GM18868 (cell line): Measurements from ENCODE around the gene FOXE3.
"Not testable (repeated sequence)": the region's sequence is repeated elsewhere in the genome, so short reads cannot be mapped to it uniquely, and the experiment has no call there.

Source experiments
- ATAC-seq: cut with Tn5 transposase; IDR thresholded peaks from one replicate; pipeline ENCODE4 v1.9.1; 2021; ENCODE audit warnings: mild to moderate bottlenecking, moderate library complexity; ENCODE audit not compliant: unreplicated experiment

FOXE3 gene

DNA sequence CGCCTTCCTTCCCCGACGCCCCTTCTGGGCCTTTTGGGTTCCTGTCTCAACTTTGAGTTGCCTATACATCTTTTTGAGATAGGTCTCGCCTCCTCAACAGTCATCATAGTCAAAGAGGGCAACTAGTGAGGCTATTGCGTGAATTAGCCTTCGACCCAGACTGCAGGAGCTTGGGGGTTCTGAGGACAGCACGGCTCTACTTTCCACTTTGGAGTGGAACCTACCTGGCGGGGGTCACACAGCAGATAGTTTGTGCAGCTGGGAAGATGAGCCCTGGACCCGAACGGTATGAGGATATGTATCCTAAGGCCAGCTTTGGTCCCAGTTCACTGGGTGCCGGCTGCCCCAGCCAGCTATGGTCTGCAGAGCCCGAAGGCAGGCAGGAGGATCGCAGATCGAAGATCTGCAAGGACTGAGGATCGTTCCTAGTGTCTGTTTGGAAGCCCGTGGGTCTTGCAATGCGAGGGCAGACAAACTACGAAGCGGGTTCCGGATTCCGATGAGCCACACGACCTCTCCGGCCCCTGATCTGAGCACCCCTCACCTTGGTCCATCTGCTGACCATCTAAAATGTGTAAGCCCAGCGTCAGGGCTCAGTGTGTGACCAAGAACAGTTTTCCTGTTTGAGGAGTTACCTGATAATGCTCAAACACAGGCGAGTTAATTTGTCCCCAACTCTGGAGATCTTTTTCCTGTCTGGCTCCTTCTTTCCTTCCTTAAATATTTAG is 29.9 kb downstream of the FOXE3 start:
- ATAC-seq = no peak

DNA sequence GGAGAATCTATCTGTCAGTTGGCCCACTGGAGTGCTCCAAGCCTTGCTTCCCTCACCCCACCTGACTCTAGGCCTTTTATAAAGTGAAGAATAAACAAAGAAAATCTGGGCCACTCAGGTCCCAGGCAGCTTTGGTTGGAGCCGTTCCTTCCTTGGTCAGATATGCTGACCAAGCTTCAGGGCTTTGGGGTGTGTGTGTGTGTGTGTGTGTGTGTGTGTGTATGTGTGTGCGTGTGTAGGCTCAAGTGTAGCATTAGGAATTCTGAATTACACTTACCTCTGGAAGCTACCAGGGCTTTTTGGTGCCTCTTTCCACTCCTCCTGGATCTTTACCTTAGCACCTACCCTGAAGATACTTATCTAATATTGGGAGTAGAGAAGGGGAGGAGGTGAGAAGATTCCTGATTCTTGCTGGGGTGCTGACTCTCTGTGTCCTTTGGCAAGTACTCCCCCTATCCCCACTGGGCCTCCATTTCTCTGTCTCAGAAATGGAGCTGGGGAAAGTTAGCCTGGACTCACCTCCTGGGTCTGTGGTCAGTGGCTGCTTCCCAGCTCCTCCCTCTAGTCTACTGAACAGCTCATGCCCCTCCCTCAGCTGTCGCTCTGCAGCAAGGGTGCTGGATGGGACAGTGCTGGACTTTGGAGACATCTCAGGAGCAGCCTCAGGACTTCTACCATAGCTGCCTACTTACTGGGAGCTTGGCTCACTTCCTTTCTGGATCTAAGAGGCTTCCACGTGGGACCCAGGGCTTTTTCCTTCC is 32.6 kb downstream of the FOXE3 start:
- ATAC-seq = no peak

DNA sequence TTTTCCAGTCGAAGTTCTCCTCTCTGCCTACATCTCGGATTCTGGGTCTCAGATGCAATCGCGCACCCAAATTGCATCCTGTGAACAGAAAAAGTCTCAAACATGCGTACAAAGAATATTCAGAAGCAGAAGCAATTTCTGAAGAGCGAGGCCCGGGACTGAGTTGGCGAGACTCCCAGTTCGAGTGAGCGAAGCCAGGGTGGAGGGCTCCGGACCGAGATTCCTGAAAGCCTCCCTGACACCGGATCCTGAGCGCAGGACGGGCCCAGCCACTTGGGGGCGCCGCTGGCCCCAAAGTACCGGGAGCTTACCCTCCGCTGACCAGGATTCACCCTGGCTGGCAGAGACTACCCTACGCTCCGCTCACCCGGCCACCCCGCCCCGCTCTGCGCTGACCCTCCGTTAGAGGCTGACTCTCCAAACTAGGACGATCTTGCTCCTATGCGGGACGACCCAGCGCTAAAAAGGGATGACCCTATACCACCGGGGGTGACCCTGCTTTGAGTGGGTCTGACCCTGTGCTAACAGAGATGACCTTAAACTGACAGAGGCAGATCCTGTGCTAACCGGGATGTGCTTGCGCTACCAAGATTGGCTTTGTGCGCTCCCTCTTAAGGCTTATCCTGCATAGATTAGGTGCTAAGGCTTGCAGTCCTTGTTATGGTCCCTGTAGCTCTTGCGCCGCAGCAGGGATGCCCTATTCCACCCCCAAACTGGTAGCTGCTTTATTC is 33.9 kb downstream of the FOXE3 start:
- no peak for ATAC-seq

DNA sequence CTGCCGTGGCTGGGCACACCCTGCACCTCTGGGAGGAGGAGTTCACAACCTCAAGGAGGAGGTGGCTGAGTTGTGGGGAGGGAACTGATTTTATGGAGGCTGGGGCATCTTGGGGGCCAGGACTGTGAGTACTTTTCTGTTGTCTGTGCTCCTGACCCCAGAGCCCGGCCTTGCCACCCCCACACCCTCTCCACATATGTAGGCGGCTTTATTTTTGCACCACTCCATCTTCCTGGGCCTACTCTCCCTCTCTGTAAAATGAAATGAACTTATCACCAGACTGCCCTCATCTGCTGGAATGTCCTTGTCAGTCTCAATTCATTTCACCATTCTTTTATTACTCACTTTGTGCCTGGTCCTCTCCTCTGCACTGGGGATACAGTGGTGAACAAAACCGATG is 34.5 kb downstream of the FOXE3 start:
- no peak for ATAC-seq

GRCh38 chr1:47452426-47452825 is 36.3 kb downstream of the FOXE3 start:
- ATAC-seq = no peak

- not testable (repeated sequence) for ATAC-seq
Observed at GRCh38 chr1:47453910-47454309, 37.8 kb downstream of the FOXE3 start.

DNA sequence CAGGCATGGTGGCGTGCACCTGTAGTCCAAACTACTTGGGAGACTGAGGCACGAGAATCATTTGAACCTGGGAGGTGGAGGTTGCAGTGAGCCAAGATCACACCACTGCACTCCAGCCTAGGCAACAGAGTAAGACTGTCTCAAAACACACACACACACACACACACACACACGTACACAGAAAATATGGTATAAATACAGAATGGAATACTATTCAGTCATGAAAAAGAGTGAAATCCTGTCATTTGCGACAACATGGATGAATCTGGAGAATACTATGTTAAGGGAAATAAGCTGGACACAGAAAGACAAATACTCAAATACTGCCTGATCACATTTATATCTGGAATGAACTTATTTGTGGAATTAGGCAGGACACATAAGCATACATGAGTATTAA is 40.2 kb downstream of the FOXE3 start:
- ATAC-seq = no peak

DNA sequence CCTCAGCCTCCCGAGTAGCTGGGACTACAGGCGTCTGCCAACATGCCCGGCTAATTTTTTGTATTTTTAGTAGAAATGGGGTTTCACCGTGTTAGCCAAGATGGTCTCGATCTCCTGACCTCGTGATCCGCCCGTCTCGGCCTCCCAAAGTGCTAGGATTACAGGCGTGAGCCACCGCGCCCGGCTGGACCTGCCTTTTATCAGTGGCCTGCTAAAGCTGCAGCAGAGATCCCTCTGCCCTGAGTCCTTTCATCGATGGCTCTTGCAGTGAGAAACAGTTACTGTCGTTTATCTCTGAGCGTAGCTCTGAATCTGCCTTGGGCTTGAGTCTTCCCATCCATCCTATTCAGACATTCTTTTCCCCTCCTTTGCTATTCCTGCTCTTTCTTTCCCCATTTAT is 41.5 kb downstream of the FOXE3 start:
- ATAC-seq = not testable (repeated sequence)

DNA sequence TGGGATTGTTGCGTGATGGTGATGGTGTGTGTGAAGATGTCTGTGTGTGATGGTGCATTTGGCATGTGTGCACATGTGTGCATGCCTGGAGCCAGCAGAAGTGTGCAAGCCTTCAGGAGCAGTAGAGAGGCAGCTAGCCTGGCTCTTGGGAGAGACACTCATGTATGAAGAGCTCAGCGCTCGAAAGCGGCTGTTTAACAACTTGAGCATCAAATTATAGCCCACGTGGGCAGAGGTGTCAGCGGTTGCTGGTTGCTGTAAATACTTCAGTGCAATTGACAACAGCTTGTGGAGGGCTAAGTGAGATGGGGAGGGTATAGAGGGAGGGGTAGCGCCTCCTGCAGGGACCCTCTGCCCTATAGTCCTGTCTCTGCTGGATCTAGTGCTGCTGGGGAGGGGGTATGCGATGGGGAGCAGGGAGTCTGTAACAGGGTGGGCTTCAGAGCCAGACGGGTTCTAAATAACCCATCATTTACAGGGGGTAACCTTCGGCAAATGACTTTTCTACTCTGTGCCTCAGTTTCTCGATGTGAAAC is 43.2 kb downstream of the FOXE3 start:
- no peak for ATAC-seq

GRCh38 chr1:47460040-47460439 is 44.0 kb downstream of the FOXE3 start:
- no peak for ATAC-seq

GRCh38 chr1:47460456-47460855 is 44.4 kb downstream of the FOXE3 start:
- no peak for ATAC-seq

DNA sequence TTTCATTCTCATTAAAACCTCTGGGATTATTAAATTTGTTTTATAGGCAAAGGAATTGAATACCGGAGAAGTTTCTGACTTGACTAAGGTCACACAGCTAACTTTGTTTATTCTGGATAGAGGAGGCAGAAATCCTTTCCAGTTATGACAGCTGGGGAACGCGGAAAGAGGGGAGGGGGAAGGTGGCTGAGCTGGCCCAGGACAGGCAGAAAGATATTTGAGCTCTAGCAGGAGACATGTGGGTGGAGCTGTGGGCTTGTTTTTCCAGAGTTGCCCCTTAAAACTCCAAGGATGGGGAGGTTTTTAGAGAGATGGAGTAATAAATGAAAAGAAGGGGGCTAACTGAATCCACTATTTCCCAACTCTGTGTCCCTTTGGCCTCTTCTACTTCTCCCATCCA is 49.5 kb downstream of the FOXE3 start:
- no peak for ATAC-seq
